ENCODE measurements around the gene TYSND1.

- no peak for TF ChIP-seq POLR2AphosphoS5 (IDR thresholded peaks at IDR 0.05)
- TF ChIP-seq, protein P1, sequence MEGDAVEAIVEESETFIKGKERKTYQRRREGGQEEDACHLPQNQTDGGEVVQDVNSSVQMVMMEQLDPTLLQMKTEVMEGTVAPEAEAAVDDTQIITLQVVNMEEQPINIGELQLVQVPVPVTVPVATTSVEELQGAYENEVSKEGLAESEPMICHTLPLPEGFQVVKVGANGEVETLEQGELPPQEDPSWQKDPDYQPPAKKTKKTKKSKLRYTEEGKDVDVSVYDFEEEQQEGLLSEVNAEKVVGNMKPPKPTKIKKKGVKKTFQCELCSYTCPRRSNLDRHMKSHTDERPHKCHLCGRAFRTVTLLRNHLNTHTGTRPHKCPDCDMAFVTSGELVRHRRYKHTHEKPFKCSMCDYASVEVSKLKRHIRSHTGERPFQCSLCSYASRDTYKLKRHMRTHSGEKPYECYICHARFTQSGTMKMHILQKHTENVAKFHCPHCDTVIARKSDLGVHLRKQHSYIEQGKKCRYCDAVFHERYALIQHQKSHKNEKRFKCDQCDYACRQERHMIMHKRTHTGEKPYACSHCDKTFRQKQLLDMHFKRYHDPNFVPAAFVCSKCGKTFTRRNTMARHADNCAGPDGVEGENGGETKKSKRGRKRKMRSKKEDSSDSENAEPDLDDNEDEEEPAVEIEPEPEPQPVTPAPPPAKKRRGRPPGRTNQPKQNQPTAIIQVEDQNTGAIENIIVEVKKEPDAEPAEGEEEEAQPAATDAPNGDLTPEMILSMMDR (IDR thresholded peaks at IDR 0.05), result no peak
- TF ChIP-seq POLR2A (IDR thresholded peaks at IDR 0.05), result no peak
These were observed 19.7 kb downstream of the TYSND1 start for GRCh38 chr10:70126700-70127395.

Measured in transverse colon (tissue), 4 donors.